ENCODE results near the gene STX18.

Gene STX18

DNA sequence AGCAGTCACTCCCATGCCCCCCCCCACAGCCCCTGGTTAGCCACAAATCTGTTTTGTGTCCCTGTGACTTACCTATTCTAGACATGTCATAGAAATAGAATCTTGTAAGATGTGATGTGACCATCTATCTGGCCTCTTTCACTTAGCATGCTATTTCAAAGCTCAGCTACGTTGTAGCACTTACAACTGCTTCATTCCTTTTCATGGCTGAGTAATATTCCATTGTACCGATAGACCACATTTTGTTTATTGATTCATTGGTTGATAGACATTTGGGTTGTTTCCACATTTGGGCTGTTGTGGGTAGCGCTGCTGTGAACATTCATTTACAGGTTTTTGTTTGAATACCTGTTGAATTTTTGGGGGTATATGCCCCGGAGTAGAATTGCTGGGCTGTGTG is 143.4 kb downstream of the STX18 start:
- no peak for DNase-seq (ENCODE audit: low spot score)

DNA sequence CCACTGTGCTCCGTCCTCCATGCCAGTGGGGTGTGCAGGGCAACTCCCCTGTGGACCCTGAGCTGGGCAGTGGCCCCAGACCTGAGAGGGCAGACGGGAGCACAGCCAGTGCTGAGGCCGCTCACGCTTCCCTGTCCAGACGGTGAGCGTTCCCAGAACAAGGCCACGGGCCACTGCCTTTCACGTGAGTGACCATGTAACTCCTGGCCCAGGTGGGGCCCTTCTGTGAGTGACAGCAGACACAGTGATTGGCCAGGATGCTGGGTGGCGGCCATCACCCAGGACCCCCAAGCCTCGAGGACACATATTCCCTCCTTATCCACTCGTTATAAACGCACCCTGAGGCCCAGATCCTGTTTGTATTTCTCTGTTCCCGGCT is 144.4 kb downstream of the STX18 start:
- DNase-seq (ENCODE audit: low spot score) = no peak

DNA sequence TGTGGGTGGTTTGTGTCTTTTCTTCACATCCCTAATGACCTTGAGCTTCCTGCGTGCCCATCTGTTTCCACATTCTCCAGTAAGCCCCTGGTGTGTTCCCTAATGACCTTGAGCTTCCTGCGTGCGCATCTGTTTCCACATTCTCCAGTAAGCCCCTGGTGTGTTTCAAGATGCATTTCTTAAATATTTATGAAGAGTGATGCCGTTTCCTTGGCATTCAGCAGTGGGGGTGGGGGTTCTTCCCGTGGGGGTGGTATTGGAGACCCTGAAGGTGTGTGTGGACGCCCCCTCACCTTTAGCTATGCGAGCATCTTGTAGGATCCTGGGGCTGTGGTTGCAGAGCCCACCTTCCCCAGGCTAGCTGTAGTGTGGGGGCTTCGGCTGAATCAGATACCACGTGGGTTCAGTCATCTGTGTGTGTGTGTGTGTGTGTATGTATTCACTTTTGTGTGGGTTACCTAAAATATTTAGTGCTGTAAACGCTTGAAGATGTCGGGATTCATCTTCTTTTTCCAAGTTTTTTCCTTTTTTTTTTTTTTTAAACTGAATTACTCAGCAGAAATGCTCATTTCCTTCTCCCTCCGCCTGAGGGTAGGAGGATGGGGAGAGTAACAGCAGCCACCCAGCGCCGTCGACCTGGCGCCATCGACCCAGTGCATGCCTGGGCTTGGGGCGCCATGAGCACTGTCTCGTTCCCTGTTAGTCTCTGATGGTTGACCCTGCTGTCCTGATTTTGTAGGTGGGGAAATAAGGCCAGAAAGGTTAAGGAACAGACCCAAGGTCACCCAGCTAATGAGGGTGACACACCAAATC is 145.0 kb downstream of the STX18 start:
- no peak for DNase-seq (ENCODE audit: low spot score)

DNA sequence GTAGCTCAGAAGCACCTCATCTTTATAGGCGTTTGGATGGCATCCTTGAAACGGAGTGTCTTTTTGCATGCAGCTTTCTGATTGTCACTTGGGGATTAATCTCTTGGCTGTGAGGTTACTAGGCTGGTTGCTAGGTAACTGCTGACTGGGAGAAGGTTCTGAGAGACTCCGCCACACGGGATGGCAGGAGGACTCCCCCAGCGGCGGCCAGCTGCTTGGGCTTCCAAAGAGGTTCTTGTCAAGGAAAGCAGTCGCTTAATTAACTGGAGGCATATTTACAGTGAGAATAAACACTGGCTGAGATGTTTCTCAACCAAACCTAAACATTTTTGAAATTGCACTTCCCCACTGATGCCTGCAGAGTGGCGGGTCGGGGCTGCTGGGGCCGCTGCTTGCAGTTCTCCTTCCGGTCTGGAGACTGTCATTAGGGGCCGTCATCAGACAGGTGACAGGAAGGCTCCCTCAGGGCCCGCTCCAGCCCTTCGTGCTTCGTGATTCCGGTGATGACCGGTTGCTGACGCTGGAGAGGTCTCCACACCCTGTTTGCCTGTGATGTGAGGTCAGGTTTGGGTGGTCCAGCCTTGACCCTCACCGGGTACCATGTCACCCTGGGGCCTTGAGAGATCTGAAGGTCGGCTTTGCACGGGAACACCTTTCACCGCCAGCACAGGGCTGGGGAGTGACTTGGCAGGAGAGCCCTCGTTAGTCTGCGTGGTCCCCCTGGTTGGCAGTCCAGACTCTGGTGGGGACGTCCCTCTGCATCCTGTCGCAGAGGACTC is 145.8 kb downstream of the STX18 start:
- DNase-seq (ENCODE audit: low spot score) = no peak

DNA sequence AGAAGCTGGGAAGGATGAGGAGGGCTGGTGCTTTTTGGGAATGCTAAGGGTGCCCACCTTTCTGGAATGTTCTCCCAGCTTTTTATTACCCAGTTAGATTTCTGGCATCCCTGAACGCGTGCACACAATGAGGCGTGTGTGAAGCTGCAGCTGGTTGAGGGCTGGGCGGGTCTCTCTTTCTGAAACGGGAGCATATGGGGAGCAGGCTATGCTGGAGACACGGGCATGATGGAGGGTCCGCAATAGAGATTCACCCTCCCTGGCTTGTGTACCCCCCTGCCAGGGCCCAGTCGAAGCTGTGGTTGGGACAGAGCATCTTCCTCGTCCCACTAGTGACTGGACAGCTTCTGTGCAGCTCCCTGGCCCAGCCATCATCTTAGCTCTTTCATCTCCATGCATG is 146.5 kb downstream of the STX18 start:
- DNase-seq (ENCODE audit: low spot score) = no peak

DNA sequence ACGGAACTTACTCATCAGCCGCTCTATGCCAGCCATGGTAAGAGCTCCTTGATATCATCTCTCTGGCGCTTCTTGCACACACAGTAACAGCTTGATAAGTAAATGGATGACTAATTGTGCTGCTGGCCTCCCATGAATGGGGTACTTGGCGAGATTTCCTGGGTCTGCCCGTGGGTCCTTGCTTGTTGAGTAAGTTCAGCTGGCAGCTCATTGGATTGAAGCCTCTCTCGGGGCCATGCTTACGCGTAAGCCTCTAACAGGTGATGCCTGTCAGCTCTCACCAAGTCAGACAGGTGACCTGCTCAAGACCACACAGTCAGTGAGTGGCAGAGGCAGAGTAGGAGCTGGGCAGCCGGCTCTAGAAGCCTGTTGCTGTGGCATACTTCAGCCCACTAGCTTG is 147.2 kb downstream of the STX18 start:
- DNase-seq (ENCODE audit: low spot score) = no peak

DNA sequence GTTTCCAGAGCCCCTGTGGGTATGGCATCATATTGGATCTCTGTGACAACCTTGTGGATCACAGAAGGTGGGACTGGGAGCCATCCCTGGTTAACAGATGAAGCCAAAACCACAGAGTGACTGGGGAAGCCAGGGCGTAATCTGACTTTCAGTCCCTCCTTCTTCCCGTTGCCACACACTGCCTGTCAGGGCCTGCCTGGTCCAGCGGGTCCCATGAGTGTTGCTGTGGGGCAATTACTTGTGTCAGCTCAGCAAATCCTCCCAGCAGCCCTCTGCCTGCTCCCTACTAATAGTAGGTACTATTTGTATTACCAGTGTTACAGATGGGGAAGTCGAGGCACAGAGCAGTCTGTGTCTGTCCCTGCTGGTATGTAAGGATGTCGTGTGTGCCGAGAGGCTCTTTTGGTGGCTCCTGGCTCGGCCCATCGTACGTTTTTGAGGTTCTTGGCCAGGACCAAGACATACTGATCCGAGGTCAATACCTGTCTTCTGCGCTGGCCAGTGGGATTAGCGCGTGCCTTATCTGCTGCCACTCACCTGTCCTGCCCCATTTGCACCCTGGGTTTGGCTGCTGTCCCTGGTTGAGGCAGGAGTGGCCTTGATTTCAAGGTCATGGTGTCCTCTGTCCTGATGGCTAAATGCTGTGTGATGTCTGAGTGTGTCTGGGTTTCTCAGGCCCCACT is 149.2 kb downstream of the STX18 start:
- DNase-seq (ENCODE audit: low spot score) = no peak

DNA sequence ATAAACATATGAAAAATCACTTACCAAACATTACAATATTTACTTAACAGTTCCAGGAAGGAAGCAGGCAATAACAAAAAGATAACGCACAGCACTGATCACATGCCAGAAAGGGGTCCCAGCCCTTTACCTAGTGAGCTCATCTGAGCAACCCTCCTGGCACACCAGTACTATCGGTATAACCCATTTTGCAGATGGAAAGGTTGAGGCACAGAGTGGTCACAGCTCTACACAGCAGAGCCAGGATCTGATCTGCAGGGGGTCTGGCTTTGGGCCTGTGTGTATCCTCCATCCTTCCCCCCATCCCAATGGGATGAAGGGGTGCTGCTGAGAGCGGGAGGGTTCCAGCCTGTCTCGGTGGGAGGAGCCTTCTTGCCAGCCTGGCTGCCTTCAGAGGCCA is 150.0 kb downstream of the STX18 start:
- no peak for DNase-seq (ENCODE audit: low spot score)

DNA sequence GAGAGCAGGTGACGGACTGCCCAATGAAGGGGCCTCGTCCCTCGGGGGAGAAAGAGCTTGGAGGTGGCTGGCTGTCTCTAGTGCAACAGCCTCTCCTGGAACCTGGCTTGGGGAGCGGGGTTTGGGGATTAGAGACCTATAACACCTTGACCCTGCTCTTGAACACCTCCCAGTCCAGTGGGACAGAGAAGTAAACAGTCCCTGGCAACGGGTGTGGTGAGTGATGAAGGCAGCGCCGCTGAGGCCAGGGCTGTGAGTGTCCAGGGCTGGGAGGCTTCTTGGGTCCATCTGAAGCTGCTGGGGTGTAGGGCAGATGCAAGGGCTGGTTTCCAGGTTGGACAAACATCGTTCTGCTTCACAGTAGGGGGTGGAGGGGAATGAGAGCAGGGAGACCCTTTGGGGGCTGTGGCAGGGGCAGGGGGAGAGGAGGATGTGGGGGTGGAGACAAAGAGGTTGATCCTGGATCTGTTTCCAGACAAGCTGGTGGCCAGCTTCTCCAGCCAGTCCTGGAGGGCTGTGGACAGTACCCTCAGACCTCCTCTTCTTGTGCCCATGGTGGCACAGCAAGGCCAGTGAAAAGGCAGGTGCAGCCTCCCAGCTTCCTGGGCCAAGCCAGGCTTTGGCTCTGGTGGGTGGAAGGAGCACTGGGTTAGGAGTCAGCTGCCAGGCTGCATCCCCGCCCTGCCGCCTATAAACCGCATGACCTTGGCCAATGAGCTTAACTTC is 151.2 kb downstream of the STX18 start:
- DNase-seq (ENCODE audit: low spot score) = no peak

DNA sequence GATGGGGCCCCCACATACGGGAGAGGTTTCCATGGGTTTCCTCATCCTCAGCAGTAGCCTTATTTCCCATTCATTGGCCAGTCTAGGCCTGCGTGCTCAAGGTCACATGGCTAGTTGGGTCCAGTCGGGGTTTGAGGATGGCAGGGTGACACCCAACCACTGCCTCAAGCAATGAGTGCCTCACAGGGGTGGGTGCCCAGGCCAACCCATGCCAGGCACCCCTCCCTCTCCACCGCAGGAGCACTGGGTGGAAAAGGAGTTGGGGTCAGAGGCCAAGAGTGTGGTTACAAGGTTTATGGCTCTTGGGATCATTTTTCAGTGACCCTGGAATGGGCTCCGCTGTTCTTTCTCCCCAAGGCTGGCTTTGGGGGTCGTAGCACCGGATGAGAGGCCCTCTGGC is 151.8 kb downstream of the STX18 start:
- no peak for DNase-seq (ENCODE audit: low spot score)

DNA sequence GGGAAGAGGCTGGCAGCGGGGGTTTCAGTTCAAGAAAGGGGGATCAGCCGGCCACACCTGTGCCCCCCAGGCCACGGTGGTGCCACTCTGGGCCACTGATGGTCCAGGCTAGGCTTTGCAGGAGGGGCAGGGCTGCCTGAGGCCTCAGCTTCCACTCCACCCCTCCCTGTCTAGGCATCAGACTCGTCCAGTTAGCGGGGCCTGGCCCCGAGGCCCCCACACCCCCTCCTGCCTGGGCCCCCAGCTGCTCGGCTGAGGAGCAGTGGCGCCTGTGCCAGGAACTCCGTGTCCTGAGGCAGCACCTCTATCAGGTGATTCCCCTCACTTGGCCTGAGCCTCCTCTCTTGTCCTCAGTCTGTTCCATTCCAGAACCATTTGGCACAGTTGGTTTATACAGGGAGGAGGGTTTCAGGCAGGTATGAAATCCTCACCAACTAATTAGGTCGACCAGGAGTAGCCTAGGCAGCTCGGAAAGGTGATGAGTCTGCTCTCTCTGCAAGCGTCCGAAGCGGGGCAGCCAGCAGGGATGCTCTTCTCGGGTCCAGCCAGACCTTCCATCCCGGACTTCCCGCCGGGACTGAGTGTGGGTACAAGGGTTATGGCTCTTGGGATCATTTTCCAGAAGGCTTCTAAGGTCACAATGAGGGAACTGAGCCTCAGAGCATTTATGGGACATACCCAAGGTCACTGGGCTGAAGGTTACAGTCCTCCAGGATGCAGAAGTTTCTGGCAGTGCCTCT is 152.8 kb downstream of the STX18 start:
- no peak for DNase-seq (ENCODE audit: low spot score)

DNA sequence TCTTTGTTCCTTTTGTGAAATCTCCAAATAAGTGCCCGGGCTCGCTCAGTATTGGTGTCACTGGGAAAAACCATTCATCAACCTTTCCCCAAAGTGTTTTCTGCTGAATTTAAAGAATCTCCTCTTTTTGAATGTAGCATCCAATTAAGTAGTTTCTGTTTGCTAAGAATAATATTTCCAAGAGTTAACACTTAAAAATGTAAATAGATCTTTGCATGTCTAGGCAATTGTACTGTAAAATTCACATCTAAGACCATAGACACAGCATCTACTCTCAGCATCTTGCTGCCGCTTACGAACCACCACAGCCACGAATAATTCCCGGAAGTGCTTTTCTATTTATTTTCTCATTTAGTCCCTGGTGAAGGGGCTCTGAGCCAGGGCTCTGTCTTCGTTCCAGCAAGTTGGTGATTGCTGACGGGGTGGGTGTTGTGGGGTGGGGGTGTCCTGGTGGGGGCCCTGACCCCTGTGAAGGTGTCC is 153.5 kb downstream of the STX18 start:
- DNase-seq (ENCODE audit: low spot score) = no peak

DNA sequence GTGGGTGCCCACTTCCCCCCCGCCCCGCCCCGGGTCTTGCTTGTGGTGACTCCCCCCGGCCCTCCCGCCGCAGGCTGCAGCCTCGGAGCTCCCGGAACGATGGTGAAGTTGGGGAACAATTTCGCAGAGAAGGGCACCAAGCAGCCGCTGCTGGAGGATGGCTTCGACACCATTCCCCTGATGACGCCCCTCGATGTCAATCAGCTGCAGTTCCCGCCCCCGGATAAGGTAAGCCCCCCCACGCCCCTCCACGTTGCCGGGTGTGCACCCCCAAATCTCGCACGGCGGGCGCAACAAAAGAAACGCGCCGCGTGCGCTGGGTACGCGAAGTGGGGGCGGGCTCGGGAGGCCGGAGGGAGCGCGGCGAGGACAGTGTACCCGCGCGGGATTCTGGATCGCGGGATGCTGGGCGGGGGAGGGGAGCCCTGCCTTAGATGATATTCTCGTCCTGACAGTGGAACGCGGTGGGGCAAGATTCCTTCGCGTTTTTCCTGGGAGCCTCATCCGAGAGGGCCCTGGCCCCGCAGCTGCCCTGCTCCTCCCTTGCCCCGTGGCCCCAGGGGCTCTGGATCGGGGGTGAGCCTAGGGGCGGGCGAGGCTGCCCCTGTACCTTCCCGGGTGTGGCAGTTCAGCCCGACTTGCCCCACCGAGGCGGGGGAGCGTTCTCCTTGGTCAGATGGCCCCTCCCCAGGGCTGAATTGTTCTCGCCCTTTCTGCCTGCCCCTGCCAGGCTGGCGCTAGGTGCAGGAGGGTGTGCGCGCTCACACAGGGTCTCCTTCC is 154.1 kb downstream of the STX18 start:
- no peak for DNase-seq (ENCODE audit: low spot score)

DNA sequence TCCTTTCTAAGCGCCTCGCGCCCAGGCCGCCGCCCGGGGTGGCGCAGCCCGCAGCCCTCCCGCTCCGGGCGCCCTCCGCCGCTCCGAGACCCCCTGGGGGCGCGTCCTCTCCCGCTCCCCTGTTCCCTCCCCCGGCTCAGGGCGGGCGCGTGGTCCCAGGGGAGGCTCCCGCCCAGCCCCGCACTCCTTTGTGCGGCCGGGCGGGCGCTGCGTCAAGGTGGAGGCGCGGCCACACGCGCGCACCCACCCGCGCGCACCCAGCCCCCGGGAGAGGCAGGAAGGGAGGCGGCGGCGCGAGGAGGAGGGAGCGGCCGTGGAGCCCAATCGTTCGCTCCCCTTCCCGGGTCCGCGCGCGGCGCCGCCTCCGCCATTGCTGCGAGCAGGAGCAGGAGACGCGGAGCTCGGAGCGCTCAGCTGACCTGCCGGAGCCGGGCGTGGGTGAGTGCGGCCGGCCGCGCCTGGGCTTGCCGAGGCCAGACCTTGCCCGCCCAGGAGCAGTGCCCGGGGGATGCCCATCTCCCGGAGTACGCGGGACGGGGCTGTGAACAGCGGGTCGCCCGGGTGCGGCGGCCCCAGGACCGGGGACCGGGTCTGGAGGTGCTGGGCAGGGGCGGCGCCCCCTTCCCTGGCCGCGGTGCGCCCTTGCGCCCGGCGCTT is 155.0 kb downstream of the STX18 start, which contains the start of gene NSG1:
NSG1 (plus strand) TSS at position 367 of the 657 bp plus-strand sequence. CDS start 528 bp downstream, outside the sequence.
- no peak for DNase-seq (ENCODE audit: low spot score)

DNA sequence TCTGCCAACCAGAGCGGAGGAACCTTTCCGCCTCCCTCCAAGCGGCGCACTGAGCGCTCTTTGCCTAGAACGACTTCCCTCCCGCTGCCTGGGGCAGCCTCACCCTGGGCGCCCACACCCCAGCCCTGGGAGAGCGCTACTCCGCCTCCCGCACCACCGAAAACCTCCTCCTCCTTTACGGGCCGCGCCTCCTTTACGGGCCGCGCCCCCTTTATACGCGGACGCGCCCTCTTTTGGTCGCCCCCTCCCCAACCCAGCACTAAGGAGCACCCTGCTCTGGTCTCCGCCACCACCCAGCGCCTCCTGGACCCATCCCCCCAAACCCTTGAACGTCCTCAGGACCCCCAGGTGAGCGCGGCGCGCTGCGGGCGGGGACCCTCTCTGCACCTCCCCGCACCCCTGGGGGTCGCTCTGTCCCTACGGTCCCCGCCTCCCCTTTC is 155.5 kb downstream of the STX18 start:
- no peak for DNase-seq (ENCODE audit: low spot score)

DNA sequence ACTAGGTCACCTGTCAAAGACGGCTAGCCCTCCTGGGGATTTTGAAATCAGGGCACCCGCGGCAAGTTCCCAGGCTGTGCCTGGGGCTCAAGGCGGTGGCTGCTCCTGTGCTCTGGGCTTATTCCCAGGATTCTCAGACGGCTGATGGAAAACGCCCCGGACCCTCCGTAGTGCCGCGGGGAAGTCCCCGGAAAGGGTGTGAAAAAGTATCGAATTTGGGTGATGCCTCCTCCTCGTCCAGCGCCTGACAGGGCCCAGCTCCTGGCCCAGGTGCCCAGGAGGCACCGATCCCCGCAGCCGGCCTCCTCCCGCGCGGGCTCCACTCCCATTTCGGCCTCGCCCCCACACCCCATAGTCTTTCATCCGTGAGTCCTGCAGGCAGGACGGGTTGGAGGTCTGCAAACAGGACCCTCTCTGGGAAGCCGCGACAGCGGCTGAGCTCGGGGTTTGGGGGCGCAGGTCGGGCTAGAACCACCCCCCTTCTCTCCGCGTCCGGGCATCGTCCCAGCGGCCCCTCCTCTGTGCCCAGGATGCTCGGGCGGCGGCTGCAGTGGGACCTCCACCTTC is 156.0 kb downstream of the STX18 start:
- no peak for DNase-seq (ENCODE audit: low spot score)

DNA sequence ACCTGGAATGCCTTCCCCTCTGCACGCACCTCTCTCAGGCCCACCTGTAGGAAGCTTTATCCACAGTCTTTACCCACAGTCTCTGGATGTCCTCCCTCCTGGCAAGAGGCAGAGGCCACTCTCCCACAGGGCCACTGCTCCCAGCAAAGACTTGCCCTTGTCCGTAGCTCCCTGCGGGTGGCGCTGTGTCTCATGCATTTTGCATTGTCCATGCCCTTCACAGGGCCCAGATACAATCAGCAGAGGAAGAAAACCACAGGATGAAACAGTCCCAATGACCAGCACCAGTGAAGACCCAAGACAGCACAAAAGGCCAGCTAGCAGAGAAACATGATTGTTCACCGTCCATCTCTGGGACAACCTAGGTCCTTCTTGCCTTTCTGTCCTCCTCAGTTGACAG is 157.0 kb downstream of the STX18 start:
- DNase-seq (ENCODE audit: low spot score) = no peak

DNA sequence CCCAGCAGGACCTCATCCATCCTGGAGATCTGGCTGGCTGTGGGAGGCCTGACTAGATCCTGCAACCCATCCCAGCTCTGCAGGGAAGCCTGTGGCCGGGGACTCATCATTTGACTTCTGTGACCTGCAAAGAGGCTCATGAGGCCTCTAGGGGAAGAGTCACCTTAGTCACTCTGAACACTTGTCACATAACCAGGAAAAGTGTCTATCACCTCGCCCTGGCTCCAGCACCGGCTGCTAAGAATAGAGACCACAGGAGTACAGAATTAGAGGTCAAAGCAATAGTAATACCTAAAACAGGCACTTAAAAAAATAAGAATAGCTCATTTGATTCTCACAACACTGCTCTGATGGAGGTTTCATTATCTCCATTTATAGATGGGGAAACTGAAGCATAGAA is 158.8 kb downstream of the STX18 start:
- no peak for DNase-seq (ENCODE audit: low spot score)

DNA sequence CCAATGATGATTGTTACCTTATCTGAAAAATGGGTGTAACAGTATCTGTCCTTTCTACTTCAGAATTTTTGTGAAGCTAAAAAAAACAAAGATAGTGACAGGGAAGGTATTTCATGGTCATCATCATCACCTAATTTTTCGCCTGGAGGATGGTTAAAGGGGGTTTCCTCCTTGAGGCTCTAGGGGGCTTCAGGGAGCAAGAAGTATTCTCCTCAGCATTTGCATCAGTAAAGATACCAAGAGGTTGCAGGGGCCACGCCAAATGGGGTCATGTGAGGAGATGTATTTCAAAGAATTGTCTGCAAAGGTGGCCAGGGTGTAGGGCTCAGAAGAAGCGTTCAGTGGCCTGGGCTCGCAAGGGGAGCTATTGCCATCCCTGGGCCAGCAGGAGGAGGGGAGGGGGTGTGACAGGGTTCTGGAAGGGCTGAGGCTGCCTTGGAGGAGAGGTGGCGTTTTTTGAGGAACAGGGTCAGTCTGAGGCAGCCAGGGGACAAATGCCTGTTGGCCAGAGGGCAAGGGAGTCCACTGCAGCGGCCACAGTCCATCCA is 162.2 kb downstream of the STX18 start:
- DNase-seq (ENCODE audit: low spot score) = no peak

Measured in RKO (cell line).